ENCODE data around the gene CDS2. TPM values are rescaled to one million over a fixed set of nuclear protein-coding genes. Genes with fewer than 3 reads are reported as not detected.
A peak's percentile ranks its signal among the peaks of the same experiment; 100 is the strongest.

The CDS2 gene
- total RNA-seq, 1 donor from 2014 or later: 46.9 TPM

DNA sequence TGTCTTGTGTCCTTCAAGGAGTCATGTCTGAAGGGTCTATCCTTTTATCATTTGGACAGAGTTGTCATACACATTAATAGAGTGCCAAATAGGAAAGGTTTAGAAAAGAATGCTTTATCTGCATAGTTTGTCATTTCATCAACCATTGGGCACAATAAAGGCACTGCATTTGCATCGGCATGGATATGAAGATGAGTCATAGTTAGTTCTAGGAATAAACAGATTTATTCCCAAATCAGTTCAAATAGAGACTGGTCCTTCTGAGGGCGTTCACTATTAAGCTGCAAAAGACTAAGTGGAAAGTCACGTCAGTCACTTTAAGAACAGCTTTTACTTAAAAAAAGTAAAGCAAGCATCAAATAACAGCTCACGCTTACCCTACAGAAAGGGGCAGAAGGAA lies 90.8 kb downstream of the CDS2 start:
- Mint-ChIP-seq H3K27ac (ENCODE audit: unreplicated experiment) (no peak overlapping the region), H3K36me3 (ENCODE audit: low read depth) (peaks cover 10% of the 10 kb centered on the region), H3K9me3 (ENCODE audit: low read depth) (no peaks in the 10 kb centered on the region), H3K4me3 (ENCODE audit: unreplicated experiment) (no peak overlapping the region), H3K4me1 (ENCODE audit: low read depth) (peaks cover 16% of the 10 kb centered on the region), H3K27me3 (ENCODE audit: low read depth) (no peaks in the 10 kb centered on the region)
- TF ChIP-seq CTCF (IDR thresholded peaks at IDR 0.05): no peak
- no peak for DNase-seq (ENCODE audit: low spot score)

GRCh38 chr20:5220321-5221060 lies 93.7 kb downstream of the CDS2 start:
- Mint-ChIP-seq H3K4me3 (ENCODE audit: unreplicated experiment) (no peak overlapping the region), H3K36me3 (ENCODE audit: low read depth) (peaks cover 10% of the 10 kb centered on the region), H3K4me1 (ENCODE audit: low read depth) (peaks cover 11% of the 10 kb centered on the region), H3K27me3 (ENCODE audit: low read depth) (no peaks in the 10 kb centered on the region), H3K27ac (ENCODE audit: unreplicated experiment) (no peak overlapping the region), H3K9me3 (ENCODE audit: low read depth) (no peaks in the 10 kb centered on the region)
- TF ChIP-seq CTCF (IDR thresholded peaks at IDR 0.05): no peak
- no peak for DNase-seq (ENCODE audit: low spot score)

GRCh38 chr20:5221061-5221430 lies 94.2 kb downstream of the CDS2 start:
- no peak for TF ChIP-seq CTCF (IDR thresholded peaks at IDR 0.05)
- Mint-ChIP-seq H3K36me3 (ENCODE audit: low read depth) (peaks cover 10% of the 10 kb centered on the region), H3K4me1 (ENCODE audit: low read depth) (peaks cover 6% of the 10 kb centered on the region), H3K4me3 (ENCODE audit: unreplicated experiment) (no peak overlapping the region), H3K27ac (ENCODE audit: unreplicated experiment) (no peak overlapping the region), H3K9me3 (ENCODE audit: low read depth) (no peaks in the 10 kb centered on the region), H3K27me3 (ENCODE audit: low read depth) (no peaks in the 10 kb centered on the region)
- no peak for DNase-seq (ENCODE audit: low spot score)

DNA sequence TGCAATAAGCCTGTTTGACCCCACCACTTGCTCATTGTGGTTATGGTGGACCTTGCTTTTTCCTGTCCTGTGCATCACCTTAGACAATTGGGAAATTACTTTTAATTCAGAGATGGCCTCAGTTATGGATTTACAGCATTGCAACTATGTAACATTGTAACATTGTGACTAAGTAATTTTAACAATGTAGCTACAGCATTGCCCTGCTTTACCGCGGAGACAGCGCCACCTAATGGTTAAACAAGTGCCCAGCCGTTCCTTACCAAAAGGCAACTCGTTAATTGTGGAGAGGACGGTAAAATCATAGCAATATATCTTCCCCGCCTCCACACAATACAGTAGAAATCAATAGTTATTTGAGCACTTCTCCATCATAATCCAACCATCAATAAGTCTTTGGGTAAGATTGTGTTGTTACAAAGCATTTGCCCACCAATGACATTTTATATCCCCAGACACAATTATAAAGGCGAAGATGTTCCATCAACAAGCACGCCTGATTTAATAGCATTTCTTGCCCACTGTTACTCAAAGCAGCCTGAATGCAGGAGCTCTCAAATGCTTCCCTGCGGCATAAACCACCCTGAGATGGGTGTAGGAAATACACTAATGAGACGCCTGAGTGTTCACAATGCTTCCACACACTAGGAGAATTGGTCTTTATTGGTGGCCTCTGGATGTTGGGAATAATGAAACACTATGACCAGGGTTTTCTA lies 96.3 kb downstream of the CDS2 start:
- H3K36me3 Mint-ChIP-seq (ENCODE audit: low read depth): peaks cover 9% of the 10 kb centered on the region
- H3K27me3 Mint-ChIP-seq (ENCODE audit: low read depth): no peaks in the 10 kb centered on the region
- peak; percentile 88 for TF ChIP-seq CTCF (IDR thresholded peaks at IDR 0.05)
- H3K4me1 Mint-ChIP-seq (ENCODE audit: low read depth): peaks cover 4% of the 10 kb centered on the region
- no peak overlapping the region for H3K27ac Mint-ChIP-seq (ENCODE audit: unreplicated experiment)
- no peak for DNase-seq (ENCODE audit: low spot score)
- H3K4me3 Mint-ChIP-seq (ENCODE audit: unreplicated experiment): no peak overlapping the region
- no peaks in the 10 kb centered on the region for H3K9me3 Mint-ChIP-seq (ENCODE audit: low read depth)

GRCh38 chr20:5230544-5230943 lies 103.7 kb downstream of the CDS2 start:
- no peaks in the 10 kb centered on the region for H3K9me3 Mint-ChIP-seq (ENCODE audit: low read depth)
- H3K4me1 Mint-ChIP-seq (ENCODE audit: low read depth): no peaks in the 10 kb centered on the region
- TF ChIP-seq CTCF (IDR thresholded peaks at IDR 0.05): no peak
- H3K27me3 Mint-ChIP-seq (ENCODE audit: low read depth): peaks cover 16% of the 10 kb centered on the region
- H3K27ac Mint-ChIP-seq (ENCODE audit: unreplicated experiment): no peak overlapping the region
- no peak overlapping the region for H3K4me3 Mint-ChIP-seq (ENCODE audit: unreplicated experiment)
- H3K36me3 Mint-ChIP-seq (ENCODE audit: low read depth): no peaks in the 10 kb centered on the region
- DNase-seq (ENCODE audit: low spot score): no peak
